ENCODE measurements around the gene ATP11A. TPM values are rescaled to one million over a fixed set of nuclear protein-coding genes. Genes with fewer than 3 reads are reported as not detected.

Gene ATP11A
- total and polyA plus RNA-seq, 2 donors (not counting 3 experiments of a cell fraction or from before 2014, with no cell fraction given): 16.5 to 88.1 TPM

DNA sequence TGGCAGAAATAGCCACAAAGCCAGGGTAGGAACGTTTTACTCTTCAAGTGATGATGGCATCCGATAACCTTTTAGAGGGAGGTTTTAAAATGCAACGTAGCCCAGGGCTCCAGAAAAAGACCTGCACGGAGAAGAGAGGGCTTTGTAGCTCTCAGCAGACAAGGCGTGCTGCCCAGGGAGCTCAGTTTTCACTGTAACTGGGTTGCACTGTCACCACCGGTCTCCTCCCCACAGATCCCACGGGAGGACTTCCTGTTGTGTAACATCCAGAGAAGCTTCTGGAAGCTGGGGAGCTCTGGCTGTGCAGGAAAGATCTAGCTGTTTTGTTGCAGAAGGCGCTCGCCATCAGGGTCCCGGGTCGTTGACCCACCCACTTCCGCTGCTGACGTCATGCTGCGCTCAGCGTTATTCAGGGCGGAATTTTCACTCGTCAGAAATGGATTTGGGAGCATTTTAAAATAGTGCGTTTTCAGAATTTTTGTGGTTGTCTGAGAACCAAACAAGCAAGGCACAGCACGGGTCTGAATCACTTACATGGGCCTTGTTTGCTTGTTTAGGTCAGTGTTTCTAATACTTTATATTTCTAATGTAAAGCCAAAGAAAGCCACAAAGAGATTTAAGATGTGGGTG lies 50.8 kb downstream of the ATP11A start:
- no peak overlapping the region for H2AFZ ChIP-seq (ENCODE audit: low read depth, low read length)
- H3K4me3 ChIP-seq (replicated peaks in 1 of 3; ENCODE audit: insufficient read depth in 1 of 3, low read depth in 1 of 3, low read length in 3 of 3): no peak overlapping the region
- peak; percentile 32 for DNase-seq (ENCODE audit: low read depth, low spot score)
- H3K4me1 ChIP-seq (ENCODE audit: control insufficient read depth, extremely low read depth, insufficient read depth, low read length): no peaks in the 10 kb centered on the region
- no peaks in the 10 kb centered on the region for H3K27me3 ChIP-seq (ENCODE audit: control insufficient read depth in 2 of 2, insufficient read depth in 2 of 2, low read length in 2 of 2)
- FAIRE-seq: peak; percentile 37
- no peak for TF ChIP-seq GATA2 (IDR thresholded peaks at IDR 0.05; ENCODE audit: insufficient read depth, insufficient read length, low read depth, low read length)
- TF ChIP-seq POLR2AphosphoS5 (IDR thresholded peaks at IDR 0.05; ENCODE audit: insufficient read depth, low read depth, low read length): no peak
- TF ChIP-seq MYC (IDR thresholded peaks at IDR 0.05; ENCODE audit: low read depth, low read length): no peak
- TF ChIP-seq, protein P1, sequence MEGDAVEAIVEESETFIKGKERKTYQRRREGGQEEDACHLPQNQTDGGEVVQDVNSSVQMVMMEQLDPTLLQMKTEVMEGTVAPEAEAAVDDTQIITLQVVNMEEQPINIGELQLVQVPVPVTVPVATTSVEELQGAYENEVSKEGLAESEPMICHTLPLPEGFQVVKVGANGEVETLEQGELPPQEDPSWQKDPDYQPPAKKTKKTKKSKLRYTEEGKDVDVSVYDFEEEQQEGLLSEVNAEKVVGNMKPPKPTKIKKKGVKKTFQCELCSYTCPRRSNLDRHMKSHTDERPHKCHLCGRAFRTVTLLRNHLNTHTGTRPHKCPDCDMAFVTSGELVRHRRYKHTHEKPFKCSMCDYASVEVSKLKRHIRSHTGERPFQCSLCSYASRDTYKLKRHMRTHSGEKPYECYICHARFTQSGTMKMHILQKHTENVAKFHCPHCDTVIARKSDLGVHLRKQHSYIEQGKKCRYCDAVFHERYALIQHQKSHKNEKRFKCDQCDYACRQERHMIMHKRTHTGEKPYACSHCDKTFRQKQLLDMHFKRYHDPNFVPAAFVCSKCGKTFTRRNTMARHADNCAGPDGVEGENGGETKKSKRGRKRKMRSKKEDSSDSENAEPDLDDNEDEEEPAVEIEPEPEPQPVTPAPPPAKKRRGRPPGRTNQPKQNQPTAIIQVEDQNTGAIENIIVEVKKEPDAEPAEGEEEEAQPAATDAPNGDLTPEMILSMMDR (IDR thresholded peaks at IDR 0.05; ENCODE audit: extremely low read depth in 1 of 2, insufficient read depth in 1 of 2, low read depth in 1 of 2, low read length in 2 of 2): no peak
- TF ChIP-seq POLR2A (IDR thresholded peaks at IDR 0.05; ENCODE audit: low read depth, low read length): no peak
- TF ChIP-seq, protein P2, sequence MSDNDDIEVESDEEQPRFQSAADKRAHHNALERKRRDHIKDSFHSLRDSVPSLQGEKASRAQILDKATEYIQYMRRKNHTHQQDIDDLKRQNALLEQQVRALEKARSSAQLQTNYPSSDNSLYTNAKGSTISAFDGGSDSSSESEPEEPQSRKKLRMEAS (IDR thresholded peaks at IDR 0.05; ENCODE audit: insufficient read depth, insufficient read length): no peak
- no peak for TF ChIP-seq EZH2 (IDR thresholded peaks at IDR 0.05; ENCODE audit: borderline replicate concordance, low read depth, low read length, severe bottlenecking)
- no peak for TF ChIP-seq JUN (IDR thresholded peaks at IDR 0.05; ENCODE audit: borderline replicate concordance, insufficient read depth, insufficient read length, low read depth)
- TF ChIP-seq FOS (IDR thresholded peaks at IDR 0.05; ENCODE audit: borderline replicate concordance, insufficient read depth, low read length): no peak
- H4K20me1 ChIP-seq (replicated peaks; ENCODE audit: control insufficient read depth, extremely low read depth, insufficient read depth, low read length): no peaks in the 10 kb centered on the region
- no peak overlapping the region for H3K9ac ChIP-seq (replicated peaks; ENCODE audit: extremely low read depth, insufficient read depth, low read length)
- no peaks in the 10 kb centered on the region for H3K9me1 ChIP-seq (replicated peaks; ENCODE audit: control insufficient read depth, extremely low read depth, insufficient read depth, low read length)
- no peaks in the 10 kb centered on the region for H3K9me3 ChIP-seq (replicated peaks; ENCODE audit: control insufficient read depth, insufficient read depth, low read length)
- H3K36me3 ChIP-seq (ENCODE audit: control insufficient read depth in 2 of 2, extremely low read depth in 1 of 2, insufficient read depth in 2 of 2, low read length in 2 of 2): no peaks in the 10 kb centered on the region
- ChIA-PET CTCF (interaction anchor here (0.7 kb wide), 1 partner anchor 47 kb away, joined by 3 read pairs; no protein-coding TSS in a partner anchor), POLR2A (no interaction called here)
- peaks cover 19% of the 10 kb centered on the region for H3K79me2 ChIP-seq (ENCODE audit: control insufficient read depth, insufficient read depth, low read length)
- H3K4me2 ChIP-seq (ENCODE audit: insufficient read depth, low read length): no peak overlapping the region
- BruUV-seq (replicated peaks): no TSS peak
- dilution Hi-C loops (cut with MboI; ENCODE audit: extremely low pct_ligation_motif_present, low sequenced_read_pairs): no loop called here
- no peak overlapping the region for H3K27ac ChIP-seq (ENCODE audit: insufficient read depth, low read depth, low read length)
- intact Hi-C loops (cut with micrococcal nuclease): no loop called here

All from endothelial cell of umbilical vein (primary cell).